Bone marrow (tissue), 2 donors: ENCODE measurements around the gene CBLB.
A peak's percentile ranks its signal among the peaks of the same experiment; 100 is the strongest.

Experiments
- DNase-seq, 2 donors: peaks; one replicate each; lab custom pipeline; 2025; lab: John Stamatoyannopoulos, UW

CBLB gene

GRCh38 chr3:105869861-105870755 is 1.3 kb upstream of the CBLB start:
- peak in 1 of 2 donors; percentile 15 for DNase-seq

GRCh38 chr3:105869531-105869833 is 670 bp upstream of the CBLB start:
- DNase-seq = no peak

GRCh38 chr3:105868431-105868741 is 426 bp downstream of the CBLB start:
- peak in 1 of 2 donors; percentile 78 for DNase-seq

- peak in 1 of 2 donors; percentile 27 for DNase-seq
Observed at GRCh38 chr3:105867712-105868430, 941 bp downstream of the CBLB start.

- DNase-seq = no peak
Observed at GRCh38 chr3:105866656-105867653, 1.9 kb downstream of the CBLB start.

GRCh38 chr3:105865867-105866350 is 2.9 kb downstream of the CBLB start:
- no peak for DNase-seq

GRCh38 chr3:105865016-105865623 is 3.7 kb downstream of the CBLB start:
- no peak for DNase-seq

- DNase-seq = no peak
Observed at GRCh38 chr3:105864212-105864611, 4.6 kb downstream of the CBLB start.

GRCh38 chr3:105863608-105864007 is 5.2 kb downstream of the CBLB start:
- DNase-seq = no peak

- DNase-seq = peak in 1 of 2 donors; percentile 47
Observed at GRCh38 chr3:105862217-105862616, 6.6 kb downstream of the CBLB start.

GRCh38 chr3:105860641-105861040 is 8.2 kb downstream of the CBLB start:
- DNase-seq = no peak

- DNase-seq = no peak
Observed at GRCh38 chr3:105858017-105858416, 10.8 kb downstream of the CBLB start.

GRCh38 chr3:105857601-105858000 is 11.2 kb downstream of the CBLB start:
- DNase-seq = no peak

- no peak for DNase-seq
Observed at GRCh38 chr3:105856605-105857004, 12.2 kb downstream of the CBLB start.

- no peak for DNase-seq
Observed at GRCh38 chr3:105853801-105854432, 14.9 kb downstream of the CBLB start.

GRCh38 chr3:105851582-105851981 is 17.2 kb downstream of the CBLB start:
- no peak for DNase-seq

- DNase-seq = no peak
Observed at GRCh38 chr3:105851176-105851575, 17.6 kb downstream of the CBLB start.

- no peak for DNase-seq
Observed at GRCh38 chr3:105850593-105850992, 18.2 kb downstream of the CBLB start.

- DNase-seq = no peak
Observed at GRCh38 chr3:105848821-105849220, 20.0 kb downstream of the CBLB start.

GRCh38 chr3:105847865-105848264 is 20.9 kb downstream of the CBLB start:
- DNase-seq = no peak

GRCh38 chr3:105847452-105847851 is 21.4 kb downstream of the CBLB start:
- DNase-seq = no peak
